ENCODE measurements around the gene SEC24D.
A peak's percentile ranks its signal among the peaks of the same experiment; 100 is the strongest.

GRCh38 chr4:118836301-118837120 lies 585 bp upstream of the SEC24D start:
- TF ChIP-seq CTCF (IDR thresholded peaks at IDR 0.05) (no peak), POLR2AphosphoS5 (IDR thresholded peaks at IDR 0.05) (peak in 1 of 2 donors; percentile 13)
